Aorta (tissue), 5 donors: ENCODE measurements around the gene MAP7D1. TPM values are rescaled to one million over a fixed set of nuclear protein-coding genes. Genes with fewer than 3 reads are reported as not detected.

Experiments used
- ATAC-seq: fragments of 200-7000 bp; cut with Tn5 transposase; one replicate; pipeline ENCODE4 v1.9.1; 2022; ENCODE audit warnings: moderate library complexity; ENCODE audit not compliant: low FRiP score
- DNase-seq, 2 donors: peaks; one replicate each; pipeline ENCODE4 v3.0.0-alpha.2; 2020
- H3K27ac ChIP-seq, 2 donors: one replicate each; pipeline ENCODE4 v1.5.1; 2013; ENCODE audit warnings: low read length in 2 of 2, mild to moderate bottlenecking in 2 of 2, moderate library complexity in 2 of 2, control low read depth in 1 of 2, inconsistent platforms in 1 of 2, low read depth in 1 of 2
- H3K27me3 ChIP-seq, 2 donors: one replicate each; pipeline ENCODE4 v1.6.1; 2013; ENCODE audit warnings: control low read depth in 1 of 2, low read length in 1 of 2, mild to moderate bottlenecking in 1 of 2, moderate library complexity in 1 of 2; ENCODE audit not compliant: insufficient read depth in 2 of 2, control insufficient read depth in 1 of 2
- H3K36me3 ChIP-seq, 2 donors: one replicate each; pipeline ENCODE4 v1.6.1; 2013; ENCODE audit warnings: control low read depth in 1 of 2, low read length in 1 of 2, mild to moderate bottlenecking in 1 of 2; ENCODE audit not compliant: insufficient read depth in 2 of 2, control insufficient read depth in 1 of 2
- H3K4me1 ChIP-seq, 2 donors: one replicate each; pipeline ENCODE4 v1.6.1; 2013; ENCODE audit warnings: low read length in 2 of 2, control low read depth in 1 of 2, mild to moderate bottlenecking in 1 of 2, moderate library complexity in 1 of 2; ENCODE audit not compliant: insufficient read depth in 2 of 2, control insufficient read depth in 1 of 2
- H3K4me3 ChIP-seq, 2 donors: one replicate each; pipeline ENCODE4 v1.5.1; 2013; ENCODE audit warnings: low read length in 2 of 2, control low read depth in 1 of 2, mild to moderate bottlenecking in 1 of 2
- H3K9me3 ChIP-seq: one replicate; pipeline ENCODE4 v1.6.1; 2013; ENCODE audit warnings: mild to moderate bottlenecking, low read length; ENCODE audit not compliant: control insufficient read depth
- WGBS, 2 donors: extraction: QIAGEN DNeasy Blood & Tissue Kit; methylation state at CpG; one replicate each; pipeline ENCODE4 v1.1.7; 2013; 5-methylcytosine and 5-hydroxymethylcytosine counted together
- intact Hi-C, 2 donors: fragments of 100-400 bp; cut with DNase I; formaldehyde crosslinking; loops; one replicate each; pipeline versions ENCODE4 v1.14.2 to v1.15.0; 2022
- polyA plus RNA-seq, 2 donors: library from polyadenylated mRNA; stranded (reverse); fragments of 200-250 nt; gene quantifications; one replicate each; pipeline ENCODE4 v1.2.3, GENCODE V29; 2013
- total RNA-seq, 2 donors: library from RNA; stranded (reverse); fragmentation: NEBNext Ultra II Directional; extraction: Animal tissue kit (Norgen Biotek cat#: 25700); gene quantifications; one replicate each; pipeline ENCODE4 v1.2.1, GENCODE V29; 2021
- donor health status: healthy with polysubstance abuse.
- donor health status: Bipolar disorder and iron deficiency.
- donor health status: DM: no; HTN: no; CAD: no.
- donor health status: DM: no; HTN: no; CAD: no.
- donor health status: DM: yes; HTN: yes; CAD: no.

The MAP7D1 gene
- total and polyA plus RNA-seq, 4 donors: 52.8 to 133 (median 97.1) TPM

DNA sequence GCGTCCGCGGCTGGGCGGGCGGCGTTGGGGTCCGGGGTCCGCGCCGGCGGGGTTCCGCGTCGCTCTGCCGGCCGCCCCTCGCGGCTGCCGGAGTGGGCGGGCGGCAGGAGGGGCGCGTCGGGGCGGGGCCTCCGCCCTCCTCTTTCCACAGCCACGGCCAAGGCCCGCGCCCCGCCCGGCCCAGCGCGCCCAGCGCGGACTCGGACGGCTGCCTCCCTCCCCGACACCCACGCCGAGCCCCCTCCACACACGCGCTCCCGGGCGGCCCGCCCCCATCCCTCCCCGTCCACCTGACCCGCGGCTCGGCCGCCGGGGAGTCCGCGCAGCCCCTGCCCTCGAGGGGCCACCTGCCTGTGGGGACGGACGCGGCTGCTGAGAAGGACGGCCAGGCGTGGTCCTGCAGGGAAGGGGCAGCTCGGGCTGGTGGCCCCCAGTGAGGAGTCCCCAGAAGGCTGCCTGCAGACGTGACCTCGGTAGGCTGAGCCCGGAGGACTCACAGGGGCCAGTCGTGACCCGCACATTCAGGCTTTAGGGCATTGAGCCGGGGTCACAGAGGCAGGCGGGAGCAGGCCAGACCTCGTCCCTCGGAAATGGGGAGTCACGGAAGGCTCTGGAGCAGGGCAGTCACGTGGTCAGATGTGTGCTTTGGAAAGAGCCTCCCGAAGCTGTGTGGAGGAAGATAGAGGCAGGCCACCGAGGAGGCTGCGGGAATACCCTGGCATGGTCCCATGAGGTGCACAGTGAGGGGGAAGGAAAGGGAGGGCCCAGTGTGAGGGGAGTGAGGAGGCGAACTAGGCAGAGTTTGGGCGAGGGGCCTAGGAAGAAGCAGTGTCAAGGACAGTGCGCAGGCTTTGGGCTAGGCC is 30.6 kb upstream of the MAP7D1 start, which contains the start of gene COL8A2:
COL8A2 (minus strand) TSS at position 94 of the 863 bp plus-strand sequence. CDS start 24,980 bp downstream, outside the sequence.
- 10 to 22% methylated on average over 33 to 77 of the region's 77 CpGs for WGBS, 2 donors
- DNase-seq (peak; percentile 75 to 91), ATAC-seq (peak; percentile 86)
- peak within 1 kb of the TSS; percentile 51 to 65 for H3K4me3 ChIP-seq
- no peaks in the 10 kb centered on the region for H3K27me3 ChIP-seq
- intact Hi-C loops: no loop called here
- H3K4me1 ChIP-seq: no peaks in the 10 kb centered on the region
- no peaks in the 10 kb centered on the region for H3K9me3 ChIP-seq
- peak within 1 kb of the TSS; percentile 35 to 50 for H3K27ac ChIP-seq
- no peaks in the 10 kb centered on the region for H3K36me3 ChIP-seq

DNA sequence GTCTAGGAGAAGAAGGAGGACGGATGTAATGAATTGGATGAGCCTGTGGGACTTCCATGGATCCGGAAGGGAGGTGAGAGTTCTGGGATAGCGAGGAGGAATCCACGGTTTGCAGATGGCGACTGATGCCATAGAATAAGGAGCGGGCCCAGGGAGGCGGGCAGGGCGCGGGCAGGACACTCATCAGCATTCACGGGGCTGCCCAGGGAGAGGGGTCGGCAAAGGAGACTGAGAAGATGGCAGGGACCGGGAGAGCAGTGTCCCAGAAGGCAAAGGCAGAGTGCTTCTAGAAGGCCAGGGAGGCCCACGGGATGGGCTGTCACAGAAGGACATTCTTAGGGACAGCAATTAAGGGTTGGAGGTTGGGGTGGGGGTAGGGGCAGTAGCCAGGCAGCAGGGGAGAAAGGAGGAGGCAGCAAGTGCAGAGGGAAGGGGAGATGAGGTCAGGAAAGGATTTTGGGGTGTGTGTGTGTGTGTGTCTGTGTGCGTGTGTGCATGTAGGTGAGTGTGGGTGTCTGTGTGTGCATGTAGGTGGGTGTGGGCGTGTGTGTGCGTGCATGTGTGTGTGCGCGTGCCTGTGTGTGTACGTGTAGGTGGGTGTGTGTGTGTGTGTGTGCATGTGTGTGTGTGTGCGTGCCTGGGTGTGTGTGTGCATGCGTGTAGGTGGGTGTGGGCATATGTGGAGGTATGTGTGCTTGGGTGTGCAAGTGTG is 29.8 kb upstream of the MAP7D1 start:
- WGBS, 2 donors: 89% methylated on average over 21 of the region's 21 CpGs
- no peak for DNase-seq
- Histone ChIP-seq H3K27ac (no peak overlapping the region), H3K36me3 (no peaks in the 10 kb centered on the region), H3K4me1 (no peaks in the 10 kb centered on the region), H3K27me3 (no peaks in the 10 kb centered on the region), H3K4me3 (no peak overlapping the region), H3K9me3 (no peaks in the 10 kb centered on the region)
- no peak for ATAC-seq
- intact Hi-C loops: loop anchor here in 1 of 2 donors (2.0 kb wide), 1 partner anchor 19 kb away; no protein-coding TSS in a partner anchor

DNA sequence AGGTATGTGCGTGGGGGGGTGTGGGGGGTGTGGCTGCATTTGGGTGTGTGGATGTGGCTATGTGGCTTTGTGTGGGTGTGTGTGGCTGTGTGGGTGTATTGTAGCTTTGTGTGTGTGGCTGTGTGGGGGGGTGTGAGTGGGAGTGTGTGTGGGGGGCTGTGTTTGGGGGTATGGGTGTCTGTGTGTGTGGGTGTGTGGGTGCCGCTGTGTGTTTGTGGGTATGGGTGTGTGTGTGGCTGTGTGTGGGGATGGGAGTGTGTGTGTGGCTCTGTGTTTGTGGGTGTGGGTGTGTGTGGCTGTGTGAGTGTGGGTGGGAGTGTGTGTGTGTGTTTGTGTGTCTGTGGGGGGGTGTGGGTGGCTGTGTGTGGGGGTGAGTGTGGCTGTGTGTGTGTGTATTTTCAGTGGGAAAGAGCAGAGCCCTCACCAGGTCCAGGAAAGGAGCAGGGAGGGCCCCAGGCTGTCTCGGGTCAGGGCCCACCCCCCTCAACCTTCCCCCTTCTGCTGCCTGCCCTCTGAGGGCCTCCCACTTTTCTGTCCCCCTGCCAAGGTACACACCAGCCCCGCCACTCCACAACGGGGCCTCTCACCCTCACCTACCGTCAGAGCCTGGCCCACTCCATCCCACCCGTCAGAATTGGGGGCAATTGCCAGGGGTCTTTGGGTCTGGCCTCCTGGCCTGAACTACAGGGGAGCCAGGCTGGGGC is 29.0 kb upstream of the MAP7D1 start:
- H3K27ac ChIP-seq: no peak overlapping the region
- H3K9me3 ChIP-seq: no peaks in the 10 kb centered on the region
- DNase-seq (no peak), ATAC-seq (no peak)
- H3K36me3 ChIP-seq: no peaks in the 10 kb centered on the region
- H3K27me3 ChIP-seq: no peaks in the 10 kb centered on the region
- 43 to 52% methylated on average over 7 of the region's 7 CpGs for WGBS, 2 donors
- intact Hi-C loops: loop anchor here in 1 of 2 donors (2.0 kb wide), 1 partner anchor 20 kb away; no protein-coding TSS in a partner anchor
- no peak overlapping the region for H3K4me3 ChIP-seq
- H3K4me1 ChIP-seq: no peaks in the 10 kb centered on the region

DNA sequence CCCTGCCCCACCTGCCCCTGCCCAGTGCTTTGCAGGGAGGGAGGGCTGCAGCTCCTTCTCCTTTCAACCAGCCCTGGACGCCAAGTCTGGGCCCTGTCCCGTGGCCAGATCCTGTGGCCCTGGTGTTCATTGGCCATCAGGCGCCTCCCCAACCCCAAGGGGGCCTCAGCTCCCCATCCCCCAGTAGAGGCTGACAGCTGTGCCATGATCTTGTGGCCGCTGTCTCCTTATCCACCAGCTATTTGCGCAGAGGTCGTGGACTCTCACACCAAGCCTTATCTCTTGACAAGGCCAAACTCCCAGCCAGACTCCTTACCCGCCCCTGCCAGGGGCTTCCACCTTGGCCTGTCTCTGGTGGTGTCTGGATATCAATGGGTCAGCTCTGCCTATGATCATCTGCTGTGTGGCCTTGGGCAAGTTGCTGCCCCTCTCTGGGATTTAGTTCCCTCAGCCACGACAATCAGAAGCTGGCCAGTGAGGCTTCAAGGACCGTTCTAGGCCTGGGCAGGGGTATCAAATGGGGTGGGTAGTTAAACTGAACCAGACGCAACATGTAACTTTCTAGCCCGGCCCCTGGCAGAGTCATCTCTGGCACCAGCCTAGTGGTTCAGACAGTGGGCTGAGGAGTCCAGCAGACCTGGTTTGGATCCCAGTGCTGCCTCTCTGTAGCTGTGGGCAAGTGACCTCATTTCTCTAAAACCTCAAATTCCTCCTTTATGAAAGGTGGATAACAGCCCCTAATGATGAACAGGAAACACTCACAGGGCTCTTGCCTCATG is 27.6 kb upstream of the MAP7D1 start:
- Histone ChIP-seq H3K27me3 (no peaks in the 10 kb centered on the region), H3K9me3 (no peaks in the 10 kb centered on the region), H3K4me3 (no peak overlapping the region), H3K4me1 (no peaks in the 10 kb centered on the region), H3K27ac (no peak overlapping the region), H3K36me3 (no peaks in the 10 kb centered on the region)
- intact Hi-C loops: no loop called here
- DNase-seq (no peak), ATAC-seq (no peak)
- WGBS, 2 donors: 91 to 95% methylated on average over 11 of the region's 11 CpGs

DNA sequence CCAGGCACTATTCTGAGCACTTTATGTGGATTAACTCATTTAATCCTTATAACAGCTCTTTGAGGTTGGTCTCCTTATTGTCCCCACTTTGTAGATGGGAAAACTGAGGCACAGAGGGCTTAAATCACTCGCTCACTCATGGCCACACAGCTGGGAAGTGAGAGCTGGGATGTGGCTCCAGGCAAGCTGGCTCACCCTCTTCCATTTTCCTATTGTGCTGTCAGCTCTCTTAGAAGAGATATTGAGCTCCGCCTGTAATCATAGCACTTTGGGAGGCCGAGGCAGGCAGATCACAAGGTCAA is 27.1 kb upstream of the MAP7D1 start:
- no peak for DNase-seq
- H3K36me3 ChIP-seq: no peaks in the 10 kb centered on the region
- ATAC-seq: no peak
- H3K27ac ChIP-seq: no peak overlapping the region
- intact Hi-C loops: no loop called here
- WGBS, 2 donors: 97 to 98% methylated on average over 3 of the region's 3 CpGs
- no peaks in the 10 kb centered on the region for H3K9me3 ChIP-seq
- H3K4me1 ChIP-seq: no peaks in the 10 kb centered on the region
- no peaks in the 10 kb centered on the region for H3K27me3 ChIP-seq
- no peak overlapping the region for H3K4me3 ChIP-seq

DNA sequence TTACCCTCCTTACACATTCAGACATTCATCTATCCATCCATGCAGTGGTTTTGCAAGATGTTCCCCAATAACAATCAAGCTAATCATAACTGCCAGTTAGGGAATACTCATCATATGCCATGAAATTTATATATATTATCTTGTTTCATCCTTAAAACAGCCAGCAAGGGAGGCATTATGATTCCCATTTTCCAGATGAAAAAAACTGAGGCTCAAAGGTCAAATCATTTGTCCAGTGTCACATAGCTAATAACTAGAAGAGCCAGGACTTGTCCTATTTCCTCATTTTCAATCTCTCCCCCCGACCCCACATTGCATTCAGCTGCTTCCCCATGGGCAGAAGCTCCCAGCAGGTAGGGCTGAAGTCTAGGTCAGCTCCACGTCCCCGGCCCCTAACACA is 23.9 kb upstream of the MAP7D1 start:
- ATAC-seq (no peak), DNase-seq (no peak)
- Histone ChIP-seq H3K27ac (no peak overlapping the region), H3K4me1 (peaks cover 0 to 1% of the 10 kb centered on the region in 2 donors), H3K9me3 (no peaks in the 10 kb centered on the region), H3K27me3 (no peaks in the 10 kb centered on the region), H3K4me3 (no peak overlapping the region), H3K36me3 (no peaks in the 10 kb centered on the region)
- intact Hi-C loops: no loop called here
- WGBS, 2 donors: 84 to 89% methylated on average over 3 of the region's 3 CpGs

DNA sequence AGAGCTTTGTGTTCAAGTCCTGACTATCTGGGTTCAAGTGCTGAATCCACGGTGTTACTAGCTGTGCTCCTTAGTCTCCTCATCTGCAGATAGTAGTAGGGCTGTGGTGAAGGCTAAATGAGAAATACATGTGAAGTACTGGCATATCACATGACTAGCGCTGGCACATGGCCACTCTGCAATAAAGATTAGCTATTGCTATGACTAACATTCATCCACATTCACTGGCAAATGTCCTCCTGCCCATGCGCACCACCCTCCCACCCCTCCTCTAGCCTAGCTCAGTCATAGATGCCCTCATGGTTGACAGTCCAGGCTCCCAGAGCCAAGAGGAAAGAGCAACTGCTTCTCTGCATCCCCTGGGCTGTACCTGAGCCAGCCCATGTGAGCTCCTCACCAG is 22.5 kb upstream of the MAP7D1 start:
- peak; percentile 45 for ATAC-seq
- no peak overlapping the region for H3K27ac ChIP-seq
- no peak overlapping the region for H3K4me3 ChIP-seq
- no peaks in the 10 kb centered on the region for H3K9me3 ChIP-seq
- H3K4me1 ChIP-seq: peaks cover 0 to 1% of the 10 kb centered on the region in 2 donors
- H3K36me3 ChIP-seq: peaks cover 0 to 2% of the 10 kb centered on the region in 2 donors
- no peaks in the 10 kb centered on the region for H3K27me3 ChIP-seq
- peak; percentile 86 to 94 for DNase-seq
- intact Hi-C loops: no loop called here
- 65 to 71% methylated on average over 3 of the region's 3 CpGs for WGBS, 2 donors

DNA sequence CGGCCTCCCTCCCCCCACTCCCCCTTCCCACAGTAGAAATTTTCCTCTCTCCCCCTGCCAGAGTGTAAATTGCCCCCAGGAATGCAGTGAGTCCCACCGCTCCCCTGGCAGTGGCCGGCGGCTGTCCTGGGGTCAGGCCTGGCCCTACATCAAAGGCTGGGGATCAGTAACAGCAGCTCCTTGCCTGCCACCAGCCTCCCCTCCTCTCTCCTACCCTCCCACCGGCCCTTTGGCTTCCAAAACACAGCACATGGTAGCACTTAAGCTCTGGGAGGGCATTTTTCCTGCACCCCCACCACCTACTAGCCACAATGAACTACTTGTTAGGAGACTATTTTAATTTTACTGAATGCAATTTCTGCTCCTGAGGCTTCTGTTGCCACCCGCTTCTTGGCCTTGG is 21.9 kb upstream of the MAP7D1 start:
- H3K27me3 ChIP-seq: no peaks in the 10 kb centered on the region
- DNase-seq (no peak), ATAC-seq (no peak)
- WGBS, 2 donors: 76 to 77% methylated on average over 6 of the region's 6 CpGs
- H3K9me3 ChIP-seq: no peaks in the 10 kb centered on the region
- H3K4me1 ChIP-seq: peaks cover 0 to 1% of the 10 kb centered on the region in 2 donors
- intact Hi-C loops: loop anchor here (1.0 to 2.0 kb wide), 2 partner anchors 35 kb away; no protein-coding TSS in a partner anchor
- no peak overlapping the region for H3K4me3 ChIP-seq
- H3K27ac ChIP-seq: peak overlapping the region in 1 of 2 donors; percentile 3
- H3K36me3 ChIP-seq: peaks cover 0 to 2% of the 10 kb centered on the region in 2 donors
